ENCODE data around the gene GJC1.

The GJC1 gene

GRCh38 chr17:44807093-44807816 lies 22.8 kb downstream of the GJC1 start:
- no peak overlapping the region for H3K27ac ChIP-seq
- DNase-seq (ENCODE audit: low read depth, low spot score): no peak

DNA sequence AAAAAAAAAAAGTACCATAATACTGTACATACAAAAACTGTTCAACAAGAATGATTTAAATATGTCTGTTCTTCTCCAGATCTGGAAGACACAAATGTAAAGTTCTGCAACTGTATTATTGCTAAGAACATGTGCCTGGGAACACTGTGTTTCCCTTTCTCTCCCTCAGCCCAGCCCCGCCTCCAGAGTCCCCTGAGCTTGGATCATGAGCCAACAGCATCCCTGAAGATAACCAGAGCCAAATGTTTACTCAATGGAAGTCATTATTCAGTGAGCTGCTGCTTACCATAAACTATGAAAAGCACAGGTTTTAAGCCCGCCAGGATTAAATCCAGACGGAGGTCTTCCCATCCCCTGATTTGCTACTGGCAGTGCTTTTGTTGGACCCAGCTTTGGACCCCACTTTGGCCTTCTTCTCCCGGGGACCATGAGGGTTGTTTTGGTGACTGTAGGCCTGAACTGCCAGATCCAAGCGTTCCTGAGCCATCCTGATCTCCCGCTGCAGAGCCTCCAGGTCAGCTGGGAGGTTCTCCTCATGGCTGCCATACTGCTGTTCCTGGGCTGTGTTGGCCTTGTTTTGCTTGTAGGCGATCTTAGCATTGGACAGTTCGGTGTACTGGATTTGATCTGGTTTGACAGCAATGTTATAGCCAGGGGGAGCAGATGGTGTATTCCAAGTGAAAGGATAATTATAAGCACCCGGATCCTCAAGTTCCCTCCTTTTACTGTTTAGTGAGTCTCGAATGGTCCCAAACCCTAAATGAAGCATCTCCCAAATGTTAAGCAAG lies 25.6 kb downstream of the GJC1 start:
- no peak for DNase-seq (ENCODE audit: low read depth, low spot score)

DNA sequence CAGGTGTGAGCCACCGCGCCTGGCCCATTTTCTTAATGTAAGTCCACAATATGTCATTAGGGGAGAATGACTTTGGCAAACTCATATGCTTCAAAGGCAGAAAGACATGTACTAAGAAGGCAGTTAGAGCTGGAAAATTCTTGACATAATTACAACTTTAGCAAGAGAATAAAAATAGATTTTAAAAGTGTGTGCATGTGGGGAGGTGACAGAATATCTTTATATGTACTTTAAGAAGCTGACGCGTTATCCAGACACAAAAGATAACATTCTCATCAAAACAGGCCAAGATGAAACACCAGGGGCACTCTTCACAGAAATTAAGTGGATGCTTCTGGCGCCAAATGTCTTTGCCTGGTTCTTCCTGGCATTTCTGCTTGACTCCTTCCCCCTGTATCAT lies 28.2 kb downstream of the GJC1 start:
- no peak overlapping the region for H3K27ac ChIP-seq
- DNase-seq (ENCODE audit: low read depth, low spot score): no peak

More for the DNA sequence above, 25.6 kb downstream of the GJC1 start:
- H3K27ac ChIP-seq: no peak overlapping the region

GRCh38 chr17:44798356-44798755 lies 31.7 kb downstream of the GJC1 start:
- DNase-seq (ENCODE audit: low read depth, low spot score): no peak
- H3K27ac ChIP-seq: no peak overlapping the region

- no peak overlapping the region for H3K27ac ChIP-seq
- no peak for DNase-seq (ENCODE audit: low read depth, low spot score)
These were observed 32.3 kb downstream of the GJC1 start for GRCh38 chr17:44797802-44798201.

DNA sequence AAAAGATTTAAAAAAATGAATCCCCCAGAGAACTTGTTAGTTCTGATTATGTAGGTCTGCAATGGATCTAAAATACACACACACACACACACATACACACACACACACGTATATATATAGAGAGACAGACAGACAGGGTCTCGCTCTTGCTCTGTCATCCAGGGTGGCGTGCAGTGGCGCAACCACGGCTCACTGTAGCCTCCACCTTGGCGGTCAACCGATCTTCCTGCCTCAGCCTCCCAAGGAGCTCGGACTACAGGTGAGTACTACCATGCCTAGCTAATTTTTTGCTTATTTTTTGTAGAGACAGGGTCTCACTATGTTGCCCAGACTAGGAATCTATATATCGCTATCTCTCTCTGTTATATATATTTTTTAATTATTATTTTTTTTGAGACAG lies 33.4 kb downstream of the GJC1 start:
- no peak overlapping the region for H3K27ac ChIP-seq
- DNase-seq (ENCODE audit: low read depth, low spot score): no peak

- no peak for DNase-seq (ENCODE audit: low read depth, low spot score)
- peak overlapping the region; percentile 69 for H3K27ac ChIP-seq
These were observed 34.2 kb downstream of the GJC1 start for GRCh38 chr17:44795928-44796327.

DNA sequence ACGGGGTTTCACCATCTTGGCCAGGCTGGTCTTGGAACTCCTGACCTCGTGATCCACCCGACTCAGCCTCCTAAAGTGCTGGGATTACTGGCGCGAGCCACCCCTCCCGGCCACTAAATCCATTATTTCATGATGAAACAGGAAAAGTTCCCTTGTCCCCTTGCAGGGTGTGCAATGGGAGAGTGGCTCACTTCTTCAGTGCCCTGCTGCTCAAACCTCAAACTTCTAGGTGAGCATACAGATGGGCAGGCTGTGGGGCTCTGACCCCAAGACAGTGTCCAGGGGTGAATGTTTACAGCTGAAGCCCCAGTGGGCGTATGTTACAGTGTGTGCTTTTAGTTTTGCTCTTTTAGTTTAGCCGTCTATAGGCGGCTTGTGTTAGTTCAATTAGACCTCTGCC lies 34.7 kb downstream of the GJC1 start:
- peak overlapping the region; percentile 69 for H3K27ac ChIP-seq

DNA sequence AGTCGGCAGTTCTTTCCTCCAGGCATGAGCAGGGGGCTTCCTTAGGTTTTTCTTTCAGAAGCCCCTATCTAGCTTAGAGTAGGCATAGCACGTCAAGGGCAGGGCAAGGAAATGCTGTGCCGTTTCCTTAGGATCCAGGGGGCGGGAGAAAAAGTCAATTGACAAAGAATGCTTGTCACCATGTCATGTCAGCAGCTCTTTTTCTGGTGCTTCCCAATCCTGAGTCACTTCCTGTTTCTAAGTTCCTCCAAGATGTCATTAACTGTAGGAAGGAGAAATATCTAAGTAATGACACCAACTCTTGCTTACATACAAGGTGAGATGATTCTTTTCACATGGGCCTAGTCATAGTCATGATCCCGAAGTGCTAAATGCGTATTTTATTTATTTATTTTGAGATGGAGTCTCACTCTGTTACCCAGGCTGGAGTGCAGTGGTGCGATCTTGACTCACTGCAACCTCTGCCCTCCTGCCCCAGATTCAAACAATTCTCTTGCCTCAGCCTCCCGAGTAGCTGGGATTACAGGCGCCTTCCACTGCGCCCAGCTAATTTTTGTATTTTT lies 35.2 kb downstream of the GJC1 start:
- peak overlapping the region; percentile 69 for H3K27ac ChIP-seq
- DNase-seq (ENCODE audit: low read depth, low spot score): peak; percentile 56

More for the DNA sequence above, 34.7 kb downstream of the GJC1 start:
- DNase-seq (ENCODE audit: low read depth, low spot score): no peak

- H3K27ac ChIP-seq: peak overlapping the region; percentile 69
- DNase-seq (ENCODE audit: low read depth, low spot score): no peak
These were observed 35.9 kb downstream of the GJC1 start for GRCh38 chr17:44793885-44794842.

GRCh38 chr17:44792276-44792675 lies 37.8 kb downstream of the GJC1 start:
- no peak for DNase-seq (ENCODE audit: low read depth, low spot score)
- peak overlapping the region; percentile 24 for H3K27ac ChIP-seq

- H3K27ac ChIP-seq: no peak overlapping the region
- no peak for DNase-seq (ENCODE audit: low read depth, low spot score)
These were observed 41.9 kb downstream of the GJC1 start for GRCh38 chr17:44788139-44788538.

- DNase-seq (ENCODE audit: low read depth, low spot score): no peak
- no peak overlapping the region for H3K27ac ChIP-seq
These were observed 42.7 kb downstream of the GJC1 start for GRCh38 chr17:44787271-44787940.

DNA sequence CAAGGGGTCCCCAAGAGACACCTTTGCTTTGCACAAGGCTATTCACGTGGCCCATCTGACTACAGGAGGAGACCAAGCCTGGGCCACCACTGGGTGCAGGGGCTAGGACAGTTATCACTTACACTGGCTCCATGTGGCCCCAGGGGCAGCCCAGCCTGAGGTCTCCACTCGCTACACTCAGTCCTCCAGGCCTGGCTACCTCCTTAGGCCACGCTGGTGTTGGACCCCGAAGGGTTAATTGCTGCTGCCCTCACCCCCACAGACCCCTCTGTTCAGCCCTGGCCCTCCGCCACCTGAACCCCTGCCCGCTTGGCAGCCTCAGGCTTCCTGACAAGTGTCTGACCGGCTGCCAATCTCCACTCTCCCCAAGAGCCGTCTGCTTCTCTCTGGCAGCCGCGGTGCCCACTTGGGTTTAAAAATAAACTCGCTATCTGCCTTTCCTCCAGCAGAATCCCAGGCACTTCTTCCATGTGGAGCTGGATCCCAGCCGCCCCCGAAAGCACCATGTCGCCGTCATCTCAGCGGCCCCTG lies 43.5 kb downstream of the GJC1 start:
- H3K27ac ChIP-seq: no peak overlapping the region
- no peak for DNase-seq (ENCODE audit: low read depth, low spot score)

DNA sequence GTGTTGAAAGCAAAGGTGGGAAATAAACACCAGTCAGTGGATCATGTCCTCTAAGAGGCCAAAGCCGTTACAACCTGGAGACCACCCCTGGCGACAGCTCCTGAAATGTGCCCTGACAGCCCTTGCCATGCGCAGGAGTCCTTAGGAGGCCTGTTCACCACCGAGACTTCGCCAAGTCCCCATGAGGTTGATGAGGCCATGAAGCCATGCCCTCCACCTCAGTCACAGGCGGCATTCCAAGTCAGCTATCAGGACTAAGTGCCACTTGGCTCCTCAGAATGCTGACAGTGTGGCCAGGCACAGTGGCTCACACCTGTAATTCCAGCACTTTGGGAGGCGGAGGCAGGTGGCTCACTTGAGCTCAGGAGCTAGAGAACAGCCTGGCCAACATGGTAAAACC lies 44.2 kb downstream of the GJC1 start:
- no peak for DNase-seq (ENCODE audit: low read depth, low spot score)
- no peak overlapping the region for H3K27ac ChIP-seq

DNA sequence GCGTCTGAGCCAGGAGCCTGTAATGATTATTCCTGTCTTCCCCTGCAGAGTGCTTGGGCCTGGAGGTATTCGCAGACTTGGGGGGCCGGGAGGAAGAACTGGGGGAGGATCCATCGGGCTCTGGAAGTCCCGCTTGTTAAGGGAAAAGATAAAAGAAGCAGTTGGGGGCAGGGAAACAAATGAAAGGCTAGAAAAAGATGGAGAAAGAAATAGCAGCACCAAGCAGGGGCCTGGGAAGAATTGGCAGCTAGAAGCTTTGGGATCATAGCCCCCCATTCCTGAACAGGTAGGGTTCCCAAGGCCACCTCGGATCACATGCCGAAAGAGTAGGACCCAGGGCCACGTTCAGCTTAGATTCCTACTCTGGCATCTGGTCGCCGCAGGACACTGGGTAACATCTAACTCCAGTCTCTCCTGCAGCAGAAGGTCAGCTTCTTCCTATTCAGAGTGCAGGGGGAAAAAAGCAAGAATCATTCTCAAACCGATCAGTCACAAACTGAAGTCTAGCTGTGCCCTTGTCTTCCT lies 47.7 kb downstream of the GJC1 start:
- H3K27ac ChIP-seq: no peak overlapping the region
- no peak for DNase-seq (ENCODE audit: low read depth, low spot score)

DNA sequence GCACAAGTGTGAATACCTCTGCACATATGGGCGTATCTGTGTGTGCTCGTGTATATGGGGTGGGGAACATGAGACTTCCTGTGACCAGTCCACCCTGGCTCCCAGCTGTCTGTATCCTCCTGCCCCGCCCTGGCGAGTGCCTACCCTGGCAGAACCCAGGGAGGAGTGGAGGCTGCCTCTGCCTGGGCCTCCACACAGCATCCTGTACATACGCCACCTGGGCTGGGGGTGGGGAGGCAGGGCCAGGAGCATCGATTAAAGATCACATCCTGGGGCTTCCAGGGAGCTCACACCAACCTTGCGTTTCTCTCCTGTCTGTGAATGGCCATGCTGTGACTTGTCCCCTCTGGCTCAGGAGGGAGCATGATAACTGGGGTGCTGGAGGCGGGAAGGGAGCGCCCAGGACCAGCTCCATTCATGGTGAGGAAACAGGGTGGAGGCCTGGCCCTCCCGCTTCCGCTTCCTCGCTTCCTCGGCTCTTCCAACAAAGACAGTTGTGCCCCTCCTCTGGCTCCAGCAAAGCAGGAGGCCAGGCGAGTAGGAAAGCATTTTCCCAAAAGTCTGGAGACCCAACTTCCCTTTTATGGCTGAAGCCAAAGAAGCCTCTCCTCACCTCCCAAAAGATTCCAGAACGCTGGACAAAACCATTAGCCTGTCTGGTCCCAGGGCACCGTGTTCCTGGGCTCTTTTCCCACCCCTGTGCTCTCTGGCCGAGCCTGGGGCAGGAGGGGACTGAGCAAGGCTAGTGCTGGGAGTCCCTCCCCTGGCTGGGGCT lies 48.3 kb downstream of the GJC1 start:
- H3K27ac ChIP-seq: no peak overlapping the region
- no peak for DNase-seq (ENCODE audit: low read depth, low spot score)

DNA sequence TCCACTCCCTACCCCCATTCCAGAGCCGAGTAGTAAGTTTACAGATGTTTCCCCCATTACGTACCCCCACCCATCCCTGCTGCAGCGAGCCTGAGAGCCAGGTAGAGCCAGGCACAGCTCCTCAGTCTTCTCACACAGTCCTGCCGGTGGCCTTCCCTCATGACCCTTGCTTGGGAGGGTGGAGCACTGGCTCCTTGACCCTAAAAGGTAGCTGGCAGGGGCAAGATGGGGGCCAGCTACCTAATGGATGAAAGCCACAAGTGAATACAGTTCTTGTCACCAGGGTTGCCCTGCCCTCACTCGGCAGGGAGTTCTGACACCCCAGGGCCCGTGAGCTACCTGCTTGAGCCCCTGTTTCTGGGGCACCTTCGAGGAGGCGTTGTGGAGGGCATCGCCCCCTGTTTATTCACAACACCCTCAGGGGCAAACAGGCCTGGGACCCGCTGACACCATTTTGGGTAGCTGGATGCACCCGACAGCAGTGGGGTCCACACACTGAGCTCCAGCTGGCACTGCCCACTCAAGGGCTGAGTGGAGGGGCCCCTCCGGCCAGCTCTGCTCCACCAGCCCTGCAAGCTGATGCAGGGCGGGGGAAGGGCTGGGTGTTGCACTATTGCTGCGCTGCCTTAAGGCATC lies 49.1 kb downstream of the GJC1 start:
- no peak for DNase-seq (ENCODE audit: low read depth, low spot score)
- no peak overlapping the region for H3K27ac ChIP-seq
